ENCODE results near the gene ASAH2. TPM values are rescaled to one million over a fixed set of nuclear protein-coding genes. Genes with fewer than 3 reads are reported as not detected.

ASAH2 gene
- total and polyA plus RNA-seq, 2 donors (not counting 1 experiment from before 2014, with no cell fraction given), result 0.25 to 0.44 TPM

DNA sequence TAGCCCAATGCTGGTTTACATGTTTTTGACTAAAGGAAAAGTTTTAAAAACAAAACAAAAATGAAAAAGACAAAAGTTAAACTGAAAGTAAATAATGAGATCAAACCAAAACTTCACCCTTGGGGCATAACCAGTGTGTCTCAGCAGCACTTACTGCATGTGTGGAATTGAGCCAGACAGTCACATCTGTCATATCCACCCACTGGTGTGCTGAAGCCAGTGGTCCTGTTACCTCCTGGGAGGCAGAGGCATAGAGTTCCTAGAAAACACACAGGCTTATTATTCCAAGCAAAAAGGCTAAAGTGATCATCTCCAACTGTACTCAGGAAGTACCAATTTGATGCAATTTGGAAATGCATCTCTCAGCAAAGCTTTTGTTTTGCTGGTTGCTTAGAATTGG lies 40.4 kb downstream of the ASAH2 start:
- H3K27ac ChIP-seq (ENCODE audit: low read length in 2 of 2), result no peak overlapping the region
- no peak overlapping the region for H3K4me3 Mint-ChIP-seq
- H3K4me1 ChIP-seq (ENCODE audit: control insufficient read depth in 2 of 2, insufficient read depth in 2 of 2, low read length in 2 of 2), result no peaks in the 10 kb centered on the region
- H3K4me1 Mint-ChIP-seq, result no peaks in the 10 kb centered on the region
- no peak for ATAC-seq (ENCODE audit: low read depth)
- peaks cover 0 to 2% (median 0%) of the 10 kb centered on the region in 4 experiments for H3K27me3 ChIP-seq (replicated peaks in 1 of 4; ENCODE audit: control extremely low read depth in 1 of 4, control insufficient read depth in 3 of 4, insufficient read depth in 4 of 4, low read length in 3 of 4)
- ChIA-PET CTCF (no interaction called here), POLR2A (no interaction called here)
- no peak overlapping the region for H3K4me2 ChIP-seq (replicated peaks; ENCODE audit: low read depth, low read length, poor library complexity, severe bottlenecking)
- H3K9me3 ChIP-seq (ENCODE audit: control extremely low read depth in 1 of 3, control insufficient read depth in 2 of 3, insufficient read depth in 1 of 3, low read length in 2 of 3), result no peaks in the 10 kb centered on the region
- H3K4me3 ChIP-seq (ENCODE audit: control extremely low read depth in 1 of 5, extremely low read depth in 1 of 5, insufficient read depth in 1 of 5, low read depth in 2 of 5, low read length in 4 of 5), result no peak overlapping the region
- TF ChIP-seq, protein P1, sequence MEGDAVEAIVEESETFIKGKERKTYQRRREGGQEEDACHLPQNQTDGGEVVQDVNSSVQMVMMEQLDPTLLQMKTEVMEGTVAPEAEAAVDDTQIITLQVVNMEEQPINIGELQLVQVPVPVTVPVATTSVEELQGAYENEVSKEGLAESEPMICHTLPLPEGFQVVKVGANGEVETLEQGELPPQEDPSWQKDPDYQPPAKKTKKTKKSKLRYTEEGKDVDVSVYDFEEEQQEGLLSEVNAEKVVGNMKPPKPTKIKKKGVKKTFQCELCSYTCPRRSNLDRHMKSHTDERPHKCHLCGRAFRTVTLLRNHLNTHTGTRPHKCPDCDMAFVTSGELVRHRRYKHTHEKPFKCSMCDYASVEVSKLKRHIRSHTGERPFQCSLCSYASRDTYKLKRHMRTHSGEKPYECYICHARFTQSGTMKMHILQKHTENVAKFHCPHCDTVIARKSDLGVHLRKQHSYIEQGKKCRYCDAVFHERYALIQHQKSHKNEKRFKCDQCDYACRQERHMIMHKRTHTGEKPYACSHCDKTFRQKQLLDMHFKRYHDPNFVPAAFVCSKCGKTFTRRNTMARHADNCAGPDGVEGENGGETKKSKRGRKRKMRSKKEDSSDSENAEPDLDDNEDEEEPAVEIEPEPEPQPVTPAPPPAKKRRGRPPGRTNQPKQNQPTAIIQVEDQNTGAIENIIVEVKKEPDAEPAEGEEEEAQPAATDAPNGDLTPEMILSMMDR (IDR thresholded peaks at IDR 0.05), result no peak
- TF ChIP-seq EZH2 (IDR thresholded peaks at IDR 0.05; ENCODE audit: borderline replicate concordance, insufficient read depth, low read depth, low read length, poor library complexity, severe bottlenecking), result no peak
- no peaks in the 10 kb centered on the region for H3K9me3 Mint-ChIP-seq (ENCODE audit: insufficient read depth)
- no peaks in the 10 kb centered on the region for H4K20me1 ChIP-seq (ENCODE audit: control insufficient read depth, insufficient read depth, low read length, poor library complexity, severe bottlenecking)
- H3K79me2 ChIP-seq (ENCODE audit: control insufficient read depth, insufficient read depth, low read length), result no peaks in the 10 kb centered on the region
- peaks cover 16% of the 10 kb centered on the region for H3K27me3 Mint-ChIP-seq
- H2AFZ ChIP-seq (ENCODE audit: insufficient read depth, low read depth, low read length, poor library complexity, severe bottlenecking), result no peak overlapping the region
- intact Hi-C loops (cut with micrococcal nuclease), result no loop called here
- H3K27ac Mint-ChIP-seq, result no peak overlapping the region
- no peaks in the 10 kb centered on the region for H3K36me3 ChIP-seq (replicated peaks in 1 of 2; ENCODE audit: control extremely low read depth in 1 of 2, control insufficient read depth in 1 of 2, extremely low read depth in 1 of 2, insufficient read depth in 2 of 2, low read length in 1 of 2)
- no peak overlapping the region for H3K9ac ChIP-seq (ENCODE audit: low read length)
- no peak for DNase-seq

Other genes with a start within 250 kb of the ASAH2 start
- gene WASHC2A, start 183.6 kb downstream of the ASAH2 start, total RNA-seq, result 66.5 and 68.8 TPM in 2 replicates
- gene WASHC2A, start 183.6 kb downstream of the ASAH2 start, polyA plus RNA-seq, result 20.6 and 21.2 TPM in 2 replicates

Measured in B cell (primary cell).